ENCODE measurements around the gene SMAD2. TPM values are rescaled to one million over a fixed set of nuclear protein-coding genes. Genes with fewer than 3 reads are reported as not detected.

SMAD2 gene
- total and polyA plus RNA-seq, 9 of the 15 experiments (the other 6 are each of a cell fraction or from before 2014, with no cell fraction given) = 9.2 to 49.6 (median 33.7) TPM

- Histone ChIP-seq H3K9me3 (replicated peaks; ENCODE audit: control insufficient read depth, insufficient read depth, low read depth, low read length) (no peaks in the 10 kb centered on the region), H3K27me3 (ENCODE audit: control insufficient read depth in 2 of 2, insufficient read depth in 2 of 2, low read length in 2 of 2) (no peaks in the 10 kb centered on the region), H3K4me1 (replicated peaks in 1 of 2; ENCODE audit: control insufficient read depth in 2 of 2, insufficient read depth in 2 of 2, low read length in 2 of 2) (no peaks in the 10 kb centered on the region), H4K20me1 (replicated peaks; ENCODE audit: control insufficient read depth, insufficient read depth, low read length) (no peaks in the 10 kb centered on the region), H3K27ac (ENCODE audit: extremely low read depth, low read depth, low read length) (no peak overlapping the region), H3K4me2 (ENCODE audit: insufficient read depth, low read length) (no peak overlapping the region), H3K36me3 (ENCODE audit: control insufficient read depth, insufficient read depth, low read length) (peaks cover 35% of the 10 kb centered on the region; the same call in 2 of the 3 replicates), H3K9me1 (ENCODE audit: control insufficient read depth, insufficient read depth, low read length) (peaks cover 2% of the 10 kb centered on the region), H3K9ac (ENCODE audit: insufficient read depth in 1 of 2, low read depth in 2 of 2, low read length in 2 of 2) (no peak overlapping the region), H2AFZ (ENCODE audit: low read depth, low read length) (no peak overlapping the region), H3K79me2 (ENCODE audit: control insufficient read depth, insufficient read depth, low read length) (no peaks in the 10 kb centered on the region), H3K4me3 (no peak overlapping the region)
- in situ Hi-C loops (cut with MboI) = no loop called here
- CTCF ChIA-PET (ENCODE audit: low intra/inter-chr PET ratio) = no interaction called here
- DNase-seq (ENCODE audit: extremely low read depth in 1 of 4, low spot score in 3 of 4) (no peak), ATAC-seq (no peak), FAIRE-seq (no peak)
- intact Hi-C loops (cut with micrococcal nuclease) = no loop called here
- POLR2A ChIA-PET = no interaction called here
- BruUV-seq (replicated peaks) = no TSS peak
- TF ChIP-seq FOXA1 (IDR thresholded peaks at IDR 0.05; ENCODE audit: borderline replicate concordance) = no peak
- TF ChIP-seq EGR1 (conservative IDR thresholded peaks at IDR 0.05) = no peak
- TF ChIP-seq STAT6 (CRISPR knock-in tag; IDR thresholded peaks at IDR 0.05) = no peak
- no peak for TF ChIP-seq ZBTB43 (CRISPR knock-in tag; IDR thresholded peaks at IDR 0.05)
- TF ChIP-seq RAD21 (CRISPR knock-in tag; conservative IDR thresholded peaks at IDR 0.05 in 1 of 2, IDR thresholded peaks at IDR 0.05 in 1 of 2) = no peak
- no peak for TF ChIP-seq MCM7 (IDR thresholded peaks at IDR 0.05)
- TF ChIP-seq NUFIP1 (IDR thresholded peaks at IDR 0.05; ENCODE audit: partially characterized antibody) = no peak
- no peak for TF ChIP-seq ZNF436 (CRISPR knock-in tag; IDR thresholded peaks at IDR 0.05)
- no peak for TF ChIP-seq PML (IDR thresholded peaks at IDR 0.05; ENCODE audit: low read length)
- no peak for TF ChIP-seq MED1 (CRISPR knock-in tag; IDR thresholded peaks at IDR 0.05; ENCODE audit: borderline replicate concordance)
- TF ChIP-seq CLOCK (CRISPR knock-in tag; IDR thresholded peaks at IDR 0.05; ENCODE audit: borderline replicate concordance) = no peak
- TF ChIP-seq CBFA2T2 (conservative IDR thresholded peaks at IDR 0.05) = no peak
- no peak for TF ChIP-seq ZFP91 (CRISPR knock-in tag; IDR thresholded peaks at IDR 0.05)
Measured at GRCh38 chr18:47847635-47848034, 82.8 kb downstream of the SMAD2 start.
